ENCODE data around the gene CLEC4M.

DNA sequence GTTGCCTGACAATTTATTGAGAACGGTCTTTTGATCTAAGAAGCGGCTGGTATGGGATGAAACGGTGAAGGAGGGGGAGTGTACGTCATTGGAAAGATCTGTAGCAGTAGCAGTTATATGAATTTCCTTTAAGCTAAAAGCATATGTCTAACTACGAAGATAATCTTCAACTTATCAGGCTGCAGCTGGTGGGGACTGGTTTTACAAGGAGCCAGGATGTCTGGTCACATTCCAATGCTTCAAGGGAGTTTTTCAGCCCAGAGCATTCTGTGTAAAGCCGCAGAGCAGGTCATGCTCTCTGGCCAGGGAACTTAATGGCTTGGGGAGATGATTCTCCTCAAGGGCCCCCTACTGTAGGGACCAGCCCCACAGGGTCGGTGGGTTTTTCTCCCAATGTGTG lies 29.2 kb downstream of the CLEC4M start:
- TF ChIP-seq, protein P1, sequence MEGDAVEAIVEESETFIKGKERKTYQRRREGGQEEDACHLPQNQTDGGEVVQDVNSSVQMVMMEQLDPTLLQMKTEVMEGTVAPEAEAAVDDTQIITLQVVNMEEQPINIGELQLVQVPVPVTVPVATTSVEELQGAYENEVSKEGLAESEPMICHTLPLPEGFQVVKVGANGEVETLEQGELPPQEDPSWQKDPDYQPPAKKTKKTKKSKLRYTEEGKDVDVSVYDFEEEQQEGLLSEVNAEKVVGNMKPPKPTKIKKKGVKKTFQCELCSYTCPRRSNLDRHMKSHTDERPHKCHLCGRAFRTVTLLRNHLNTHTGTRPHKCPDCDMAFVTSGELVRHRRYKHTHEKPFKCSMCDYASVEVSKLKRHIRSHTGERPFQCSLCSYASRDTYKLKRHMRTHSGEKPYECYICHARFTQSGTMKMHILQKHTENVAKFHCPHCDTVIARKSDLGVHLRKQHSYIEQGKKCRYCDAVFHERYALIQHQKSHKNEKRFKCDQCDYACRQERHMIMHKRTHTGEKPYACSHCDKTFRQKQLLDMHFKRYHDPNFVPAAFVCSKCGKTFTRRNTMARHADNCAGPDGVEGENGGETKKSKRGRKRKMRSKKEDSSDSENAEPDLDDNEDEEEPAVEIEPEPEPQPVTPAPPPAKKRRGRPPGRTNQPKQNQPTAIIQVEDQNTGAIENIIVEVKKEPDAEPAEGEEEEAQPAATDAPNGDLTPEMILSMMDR (IDR thresholded peaks at IDR 0.05; ENCODE audit: borderline replicate concordance, extremely low read depth, low read length, poor library complexity, severe bottlenecking): no peak
- TF ChIP-seq EZH2 (IDR thresholded peaks at IDR 0.05; ENCODE audit: borderline replicate concordance, low read depth, low read length, severe bottlenecking): no peak

Measured in DND-41 (cell line).